KMS-11 (cell line): ENCODE data around the gene RTBDN.

ENCODE experiments used
- H2AFZ ChIP-seq: fragments of 200-600 bp; sonication (generic); 2 replicates; pipeline ENCODE4 v1.6.1; 2016; ENCODE audit warnings: antibody characterized with exemption, mixed run types, low read depth
- H3K27ac ChIP-seq: fragments of 200-600 bp; sonication (generic); 2 replicates; pipeline ENCODE4 v1.6.1; 2016; ENCODE audit warnings: mild to moderate bottlenecking, mixed run types
- H3K27me3 ChIP-seq: fragments of 200-600 bp; sonication (generic); 2 replicates; pipeline ENCODE4 v1.6.1; 2017; ENCODE audit warnings: mild to moderate bottlenecking, low read depth, mixed run types, moderate library complexity; ENCODE audit not compliant: insufficient read depth
- H3K36me3 ChIP-seq: fragments of 200-600 bp; sonication (generic); 2 replicates; pipeline ENCODE4 v1.6.1; 2017; ENCODE audit warnings: mild to moderate bottlenecking, mixed run types; ENCODE audit not compliant: insufficient read depth
- H3K4me1 ChIP-seq: fragments of 200-600 bp; sonication (generic); 2 replicates; pipeline ENCODE4 v1.6.1; 2016; ENCODE audit warnings: mild to moderate bottlenecking, low read depth, mixed run types; ENCODE audit not compliant: poor library complexity, severe bottlenecking
- H3K4me2 ChIP-seq: fragments of 200-600 bp; sonication (generic); 2 replicates; pipeline ENCODE4 v1.7.0; 2016; ENCODE audit warnings: mild to moderate bottlenecking, mixed run types
- H3K4me3 ChIP-seq: fragments of 200-600 bp; sonication (generic); IDR thresholded peaks from 2 replicates; pipeline ENCODE4 v1.6.1; 2017; ENCODE audit warnings: low read depth, low read length, mixed read lengths; ENCODE audit not compliant: insufficient read depth
- H3K79me2 ChIP-seq: fragments of 200-600 bp; sonication (generic); 2 replicates; pipeline ENCODE4 v1.6.1; 2016; ENCODE audit warnings: low read depth, mixed run types; ENCODE audit not compliant: insufficient read depth
- H3K9ac ChIP-seq: fragments of 200-600 bp; sonication (generic); 2 replicates; pipeline ENCODE4 v1.6.1; 2016; ENCODE audit warnings: mild to moderate bottlenecking, mixed run types
- H4K20me1 ChIP-seq: fragments of 200-600 bp; sonication (generic); 2 replicates; pipeline ENCODE4 v1.6.1; 2016; ENCODE audit warnings: mild to moderate bottlenecking, mixed run types; ENCODE audit not compliant: insufficient read depth
- TF ChIP-seq, protein P1 (sequence below): fragments of 200-600 bp; sonication (generic); conservative IDR thresholded peaks from 2 replicates; pipeline ENCODE4 v1.6.1; 2017; ENCODE audit warnings: low read depth, mild to moderate bottlenecking, antibody characterized with exemption, low read length, moderate library complexity, mixed read lengths

Gene RTBDN

DNA sequence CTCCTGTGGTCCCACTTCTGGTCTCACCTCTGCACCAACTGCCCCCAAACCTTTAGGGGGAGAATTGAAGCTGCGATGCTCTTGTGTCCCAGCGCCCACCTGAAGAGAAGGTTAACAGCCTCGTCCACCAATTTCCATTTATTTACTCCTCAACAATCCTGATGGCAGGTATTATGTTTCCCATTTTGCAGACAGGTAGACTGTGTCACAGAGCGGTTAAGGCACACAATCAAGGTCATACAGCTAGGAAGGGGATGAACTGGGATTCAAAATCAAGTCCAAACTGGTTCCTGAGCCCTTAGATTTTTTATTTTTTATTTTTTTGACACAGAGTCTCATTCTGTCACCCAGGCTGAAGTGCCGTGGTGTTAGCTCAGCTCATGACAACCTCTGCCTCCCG, 40.7 kb upstream of the RTBDN start:
- H3K4me3 ChIP-seq, result no peak overlapping the region
- H3K4me1 ChIP-seq, result no peaks in the 10 kb centered on the region
- no peaks in the 10 kb centered on the region for H3K36me3 ChIP-seq
- TF ChIP-seq, protein P1, sequence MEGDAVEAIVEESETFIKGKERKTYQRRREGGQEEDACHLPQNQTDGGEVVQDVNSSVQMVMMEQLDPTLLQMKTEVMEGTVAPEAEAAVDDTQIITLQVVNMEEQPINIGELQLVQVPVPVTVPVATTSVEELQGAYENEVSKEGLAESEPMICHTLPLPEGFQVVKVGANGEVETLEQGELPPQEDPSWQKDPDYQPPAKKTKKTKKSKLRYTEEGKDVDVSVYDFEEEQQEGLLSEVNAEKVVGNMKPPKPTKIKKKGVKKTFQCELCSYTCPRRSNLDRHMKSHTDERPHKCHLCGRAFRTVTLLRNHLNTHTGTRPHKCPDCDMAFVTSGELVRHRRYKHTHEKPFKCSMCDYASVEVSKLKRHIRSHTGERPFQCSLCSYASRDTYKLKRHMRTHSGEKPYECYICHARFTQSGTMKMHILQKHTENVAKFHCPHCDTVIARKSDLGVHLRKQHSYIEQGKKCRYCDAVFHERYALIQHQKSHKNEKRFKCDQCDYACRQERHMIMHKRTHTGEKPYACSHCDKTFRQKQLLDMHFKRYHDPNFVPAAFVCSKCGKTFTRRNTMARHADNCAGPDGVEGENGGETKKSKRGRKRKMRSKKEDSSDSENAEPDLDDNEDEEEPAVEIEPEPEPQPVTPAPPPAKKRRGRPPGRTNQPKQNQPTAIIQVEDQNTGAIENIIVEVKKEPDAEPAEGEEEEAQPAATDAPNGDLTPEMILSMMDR, result no peak
- H3K27ac ChIP-seq, result no peak overlapping the region
- no peaks in the 10 kb centered on the region for H3K79me2 ChIP-seq
- H3K9ac ChIP-seq, result no peak overlapping the region
- no peaks in the 10 kb centered on the region for H3K27me3 ChIP-seq
- H3K4me2 ChIP-seq, result no peak overlapping the region
- no peaks in the 10 kb centered on the region for H4K20me1 ChIP-seq
- H2AFZ ChIP-seq, result no peak overlapping the region

DNA sequence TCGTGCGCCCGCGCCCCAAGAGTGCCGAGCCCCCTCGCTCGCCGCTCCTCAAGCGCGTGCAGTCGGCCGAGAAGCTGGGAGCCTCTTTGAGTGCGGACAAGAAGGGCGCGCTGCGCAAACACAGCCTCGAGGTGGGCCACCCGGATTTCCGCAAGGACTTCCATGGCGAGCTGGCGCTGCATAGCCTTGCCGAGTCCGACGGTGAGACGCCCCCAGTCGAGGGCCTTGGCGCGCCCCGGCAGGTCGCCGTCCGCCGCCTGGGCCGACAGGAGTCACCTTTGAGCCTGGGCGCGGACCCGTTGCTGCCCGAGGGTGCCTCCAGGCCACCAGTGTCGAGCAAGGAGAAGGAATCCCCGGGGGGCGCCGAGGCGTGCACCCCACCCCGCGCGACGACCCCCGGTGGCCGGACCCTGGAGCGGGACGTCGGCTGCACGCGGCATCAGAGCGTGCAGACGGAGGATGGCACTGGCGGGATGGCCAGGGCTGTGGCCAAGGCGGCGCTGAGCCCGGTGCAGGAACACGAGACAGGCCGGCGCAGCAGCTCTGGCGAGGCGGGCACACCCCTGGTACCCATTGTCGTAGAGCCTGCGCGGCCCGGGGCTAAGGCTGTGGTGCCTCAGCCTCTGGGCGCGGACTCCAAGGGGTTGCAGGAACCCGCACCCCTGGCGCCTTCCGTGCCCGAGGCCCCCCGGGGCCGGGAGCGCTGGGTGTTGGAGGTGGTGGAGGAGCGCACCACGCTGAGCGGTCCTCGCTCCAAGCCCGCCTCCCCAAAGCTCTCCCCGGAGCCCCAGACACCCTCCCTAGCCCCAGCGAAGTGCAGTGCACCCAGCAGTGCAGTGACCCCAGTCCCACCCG, 39.7 kb upstream of the RTBDN start:
- no peak overlapping the region for H3K27ac ChIP-seq
- H2AFZ ChIP-seq, result no peak overlapping the region

DNA sequence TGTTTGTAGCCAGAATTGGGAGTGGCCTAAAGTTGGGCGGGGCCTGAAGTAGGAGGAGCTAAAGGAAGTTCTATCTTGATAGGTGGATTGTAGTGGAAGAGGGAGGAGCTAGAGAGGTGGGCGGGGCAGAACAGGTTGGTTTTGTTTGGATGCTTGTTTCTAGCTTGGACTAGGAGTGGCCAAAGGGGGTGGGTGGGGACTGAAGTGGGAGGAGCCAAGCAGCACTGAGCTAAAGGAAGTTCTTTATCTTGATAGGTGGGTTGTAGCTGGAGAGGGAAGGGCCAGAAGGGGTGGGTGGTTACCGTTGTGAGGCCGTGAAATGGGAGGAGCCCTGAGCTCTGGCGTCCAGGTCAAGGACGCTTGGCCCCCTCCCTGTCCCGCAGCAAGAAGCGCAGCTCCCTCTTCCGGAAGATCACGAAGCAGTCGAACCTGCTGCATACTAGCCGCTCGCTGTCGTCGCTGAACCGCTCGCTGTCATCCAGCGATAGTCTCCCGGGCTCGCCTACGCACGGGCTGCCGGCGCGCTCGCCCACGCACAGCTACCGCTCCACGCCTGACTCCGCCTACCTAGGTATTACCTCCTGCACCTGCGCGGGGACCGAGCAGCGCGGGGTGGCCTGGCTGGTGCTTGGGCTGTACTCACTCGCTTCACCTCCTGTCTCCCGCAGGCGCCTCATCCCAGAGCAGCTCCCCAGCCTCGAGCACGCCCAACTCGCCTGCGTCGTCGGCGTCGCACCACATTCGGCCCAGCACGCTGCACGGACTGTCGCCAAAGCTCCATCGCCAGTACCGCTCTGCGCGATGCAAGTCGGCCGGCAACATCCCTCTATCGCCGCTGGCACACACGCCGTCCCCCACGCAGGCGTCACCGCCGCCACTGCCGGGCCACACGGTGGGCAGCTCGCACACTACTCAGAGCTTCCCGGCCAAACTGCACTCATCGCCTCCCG, 38.8 kb upstream of the RTBDN start:
- Histone ChIP-seq H3K79me2 (no peaks in the 10 kb centered on the region), H3K27ac (no peak overlapping the region), H3K36me3 (no peaks in the 10 kb centered on the region), H3K9ac (no peak overlapping the region), H3K4me2 (no peak overlapping the region), H3K27me3 (no peaks in the 10 kb centered on the region), H4K20me1 (no peaks in the 10 kb centered on the region), H2AFZ (no peak overlapping the region), H3K4me1 (no peaks in the 10 kb centered on the region), H3K4me3 (no peak overlapping the region)
- TF ChIP-seq, protein P1, result no peak

More for the DNA sequence above, 39.7 kb upstream of the RTBDN start:
- Histone ChIP-seq H3K27me3 (no peaks in the 10 kb centered on the region), H3K79me2 (no peaks in the 10 kb centered on the region), H3K36me3 (no peaks in the 10 kb centered on the region), H3K4me3 (no peak overlapping the region), H4K20me1 (no peaks in the 10 kb centered on the region), H3K4me1 (no peaks in the 10 kb centered on the region), H3K4me2 (no peak overlapping the region), H3K9ac (no peak overlapping the region)
- TF ChIP-seq, protein P1, result no peak

DNA sequence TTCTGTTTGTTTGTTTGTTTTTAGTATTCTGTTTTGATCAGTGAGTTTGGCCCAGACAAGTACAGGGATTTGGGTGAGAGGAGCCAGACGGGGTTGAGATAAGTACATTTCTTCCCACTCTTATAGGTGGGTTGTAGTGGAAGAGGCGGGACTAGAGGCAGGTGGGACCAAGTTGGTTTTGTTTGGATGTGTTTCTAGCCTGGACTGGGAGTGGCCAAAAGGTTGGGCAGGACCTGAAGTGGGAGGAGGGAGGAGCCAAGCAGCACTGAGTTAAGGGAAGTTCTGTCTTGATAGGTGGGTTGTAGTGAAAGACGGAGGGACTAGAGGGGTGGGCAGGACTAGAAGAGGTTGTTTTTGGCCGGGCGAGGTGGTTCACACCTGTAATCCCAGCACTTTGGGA, 37.9 kb upstream of the RTBDN start:
- Histone ChIP-seq H4K20me1 (no peaks in the 10 kb centered on the region), H3K27ac (no peak overlapping the region), H3K4me1 (peaks cover 6% of the 10 kb centered on the region), H3K36me3 (no peaks in the 10 kb centered on the region), H3K4me3 (no peak overlapping the region), H3K79me2 (no peaks in the 10 kb centered on the region), H3K9ac (no peak overlapping the region), H3K27me3 (no peaks in the 10 kb centered on the region), H3K4me2 (no peak overlapping the region), H2AFZ (no peak overlapping the region)
- TF ChIP-seq, protein P1, result no peak
